GM19099 (cell line): Measurements from ENCODE around the gene TTC24.

ENCODE experiments used
- POLR2A ChIP-seq: IDR thresholded peaks from 3 replicates; pipeline ENCODE4 v1.6.1; 2011; ENCODE audit warnings: low read depth; ENCODE audit not compliant: insufficient read length; ENCODE audit errors: extremely low read depth

The TTC24 gene

GRCh38 chr1:156571919-156572662 is 7.4 kb upstream of the TTC24 start, which contains the start of gene IQGAP3:
Gene IQGAP3, minus strand, starts transcription at chr1:156572565. Its CDS starts 36 bp downstream, at chr1:156572529.
- TF ChIP-seq POLR2A, result peak; percentile 32

DNA sequence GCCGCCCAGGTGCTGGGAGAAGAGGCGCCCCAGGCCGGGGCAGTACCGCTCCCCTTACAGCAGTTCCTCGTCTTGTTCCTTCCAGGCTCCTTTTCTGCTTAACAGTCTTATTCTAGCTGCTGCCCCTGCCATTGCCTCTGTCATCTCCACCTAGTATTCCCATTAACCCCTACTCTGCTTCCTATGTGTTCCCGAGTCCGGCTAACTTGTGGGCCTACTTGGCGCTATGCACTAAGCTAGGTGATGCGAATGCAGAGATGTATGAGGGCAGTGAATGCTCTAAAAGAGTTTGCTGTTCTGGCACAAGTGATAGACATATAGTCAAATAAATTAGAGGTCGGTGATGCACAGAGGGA is 6.9 kb upstream of the TTC24 start:
- TF ChIP-seq POLR2A, result no peak

DNA sequence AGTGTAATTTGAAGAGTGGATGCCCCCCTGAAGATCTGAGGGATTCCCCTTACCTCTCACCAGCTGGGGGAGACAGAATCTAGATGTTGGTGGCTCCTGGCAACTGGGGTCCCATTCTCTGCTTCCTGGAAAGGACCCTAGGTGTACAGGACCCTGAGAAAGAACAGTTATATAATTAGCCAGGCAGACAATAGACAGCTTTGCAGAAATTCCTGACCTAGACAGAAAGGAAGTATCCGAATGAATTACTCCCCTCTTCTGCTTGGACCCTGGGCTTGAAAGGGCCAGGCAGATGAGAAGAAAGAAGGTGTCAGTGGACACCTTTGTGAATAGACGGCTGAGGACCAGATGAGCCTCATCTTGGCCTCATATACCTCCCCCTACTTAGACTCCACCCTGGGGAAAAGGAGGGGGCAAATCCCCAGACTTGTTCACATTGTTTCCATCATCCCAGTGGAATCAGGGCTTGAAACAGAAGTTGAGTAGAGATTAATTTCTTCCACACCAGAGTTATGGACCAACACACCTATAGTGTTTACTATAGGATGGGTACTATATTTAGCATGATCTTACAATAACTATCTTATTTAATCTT is 5.4 kb upstream of the TTC24 start:
- TF ChIP-seq POLR2A, result no peak

DNA sequence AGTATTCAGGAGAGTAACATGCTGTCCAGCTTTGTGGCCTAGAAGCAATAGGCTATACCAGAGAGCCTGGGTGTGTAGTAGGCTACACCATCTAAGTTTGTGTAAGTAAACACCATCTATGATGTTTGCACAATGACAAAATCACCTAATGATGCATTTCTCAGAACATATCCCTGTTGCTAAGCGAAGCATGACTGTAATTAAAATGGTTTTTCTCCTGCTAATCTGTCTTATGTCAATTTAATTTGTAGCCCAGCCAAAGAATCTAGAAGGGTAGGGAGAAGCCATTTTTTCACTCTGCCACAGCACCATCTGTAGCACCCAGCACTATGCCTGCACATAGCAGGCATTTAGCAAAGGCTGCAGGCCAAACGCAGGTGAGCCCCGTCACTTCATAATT is 2.0 kb upstream of the TTC24 start:
- no peak for TF ChIP-seq POLR2A

- no peak for TF ChIP-seq POLR2A
Measured at GRCh38 chr1:156578055-156578454, 1.5 kb upstream of the TTC24 start.

DNA sequence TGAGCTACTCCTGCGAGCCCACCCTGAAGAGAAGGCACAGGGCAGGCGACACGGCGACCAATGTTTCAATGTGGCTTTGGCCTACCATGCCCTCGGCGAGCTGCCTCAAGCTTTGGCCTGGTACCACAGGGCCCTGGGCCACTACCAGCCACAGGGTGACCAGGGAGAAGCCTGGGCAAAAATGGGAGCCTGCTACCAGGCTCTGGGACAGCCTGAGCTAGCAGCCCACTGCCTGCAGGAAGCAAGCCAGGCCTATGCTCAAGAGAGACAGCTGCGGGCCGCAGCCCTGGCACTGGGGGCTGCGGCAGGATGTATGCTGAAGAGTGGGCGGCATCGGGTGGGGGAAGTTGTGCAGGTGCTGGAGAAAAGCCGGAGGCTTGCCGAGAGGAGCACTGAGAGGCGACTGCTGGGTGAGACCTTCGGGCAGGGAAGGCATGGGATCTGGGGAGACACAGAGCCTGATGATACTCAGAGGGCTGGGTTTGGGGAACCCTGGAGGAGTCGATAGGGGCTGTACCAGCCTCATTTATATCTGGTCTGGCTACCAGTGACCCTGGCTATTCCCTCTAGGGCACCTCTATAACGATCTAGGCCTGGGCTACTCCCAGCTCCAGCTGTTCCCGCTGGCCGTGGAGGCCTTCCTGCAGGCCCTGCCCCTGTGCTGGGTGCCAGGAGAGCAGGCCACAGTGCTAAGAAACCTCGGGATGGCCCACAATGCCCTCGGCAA is 2.3 kb downstream of the TTC24 start:
- TF ChIP-seq POLR2A, result no peak

- peak; percentile 31 for TF ChIP-seq POLR2A
Measured at GRCh38 chr1:156582388-156583017, 3.0 kb downstream of the TTC24 start.

GRCh38 chr1:156583821-156584622 is 4.5 kb downstream of the TTC24 start:
- TF ChIP-seq POLR2A, result no peak

- no peak for TF ChIP-seq POLR2A
Measured at GRCh38 chr1:156584813-156585212, 5.3 kb downstream of the TTC24 start.

- TF ChIP-seq POLR2A, result no peak
Measured at GRCh38 chr1:156586323-156586722, 6.8 kb downstream of the TTC24 start.

- TF ChIP-seq POLR2A, result no peak
Measured at GRCh38 chr1:156586892-156587477, 7.5 kb downstream of the TTC24 start.

DNA sequence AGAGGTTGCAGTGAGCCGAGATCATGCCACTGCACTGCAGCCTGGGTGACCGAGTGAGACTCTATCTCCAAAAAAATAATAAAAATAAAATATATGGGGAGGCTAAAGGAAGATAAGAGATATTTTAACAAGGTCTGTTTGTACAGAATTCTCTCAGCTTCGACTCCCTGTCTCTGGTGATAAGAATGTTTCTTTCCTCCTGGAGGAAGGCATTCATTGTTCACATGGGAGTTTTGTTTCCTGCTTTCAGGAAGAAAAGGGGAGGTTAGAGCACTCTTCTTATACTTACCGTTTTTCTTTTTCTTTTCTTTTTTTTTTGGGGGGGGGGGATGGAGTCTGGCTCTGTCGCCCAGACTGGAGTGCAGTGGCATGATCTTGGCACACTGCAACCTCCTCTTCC is 10.0 kb downstream of the TTC24 start:
- no peak for TF ChIP-seq POLR2A

DNA sequence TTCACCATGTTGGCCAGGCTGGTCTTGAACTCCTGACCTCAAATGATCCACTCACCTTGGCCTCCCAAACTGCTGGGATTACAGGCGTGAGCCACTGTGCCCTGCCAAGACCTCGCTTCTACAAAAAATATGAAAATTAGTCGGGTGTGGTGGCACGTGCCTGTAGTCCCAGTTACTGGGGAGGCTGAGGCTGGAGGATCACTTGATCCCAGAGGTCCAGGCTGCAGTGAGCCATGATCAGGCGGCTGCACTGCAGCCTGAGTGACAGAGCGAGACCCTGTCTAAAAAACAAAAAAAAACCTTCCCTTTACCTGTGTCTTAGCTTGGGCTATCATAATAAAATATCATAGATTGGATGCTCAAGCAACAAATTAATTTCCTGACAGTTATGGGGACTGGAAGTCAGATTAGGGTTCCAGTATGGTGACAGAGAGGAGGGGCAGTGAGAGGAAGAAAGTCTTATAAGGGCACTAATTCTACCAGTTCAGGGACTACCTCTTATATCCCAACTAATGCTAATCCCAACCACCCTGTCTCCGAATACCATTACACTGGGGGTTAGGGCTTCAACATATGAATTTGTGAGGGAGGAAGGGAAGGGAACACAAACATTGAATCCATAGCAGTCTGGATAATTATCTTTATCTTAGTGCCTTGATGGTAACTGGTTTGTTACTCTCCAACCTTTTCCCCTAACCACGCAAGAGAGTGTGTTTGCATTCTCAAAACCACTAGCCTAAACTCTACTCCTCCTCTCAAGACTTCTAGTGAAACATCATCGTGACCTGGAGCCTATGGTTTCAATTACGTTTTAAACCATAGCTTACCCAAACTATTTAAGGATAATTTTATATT is 11.0 kb downstream of the TTC24 start:
- no peak for TF ChIP-seq POLR2A

DNA sequence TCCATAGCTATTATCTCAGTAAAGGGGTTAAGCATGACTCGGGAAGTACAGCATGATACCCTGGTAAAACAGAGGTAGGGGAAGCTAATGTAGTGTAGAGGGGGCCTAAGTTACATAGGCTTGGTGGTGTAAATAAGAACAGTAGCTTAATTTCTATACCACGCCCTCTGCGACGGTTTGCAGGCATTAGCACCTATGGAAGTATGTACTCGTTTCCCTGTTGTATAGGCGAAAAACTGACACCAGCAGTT is 11.6 kb downstream of the TTC24 start:
- no peak for TF ChIP-seq POLR2A
